HepG2 (cell line): ENCODE data around the gene INHA. TPM values are rescaled to one million over a fixed set of nuclear protein-coding genes. Genes with fewer than 3 reads are reported as not detected.
A peak's percentile ranks its signal among the peaks of the same experiment; 100 is the strongest.

Source experiments
- BORCS8-MEF2B ChIP-seq: sonication (generic); formaldehyde crosslinking; IDR thresholded peaks from 2 replicates; pipeline ENCODE4 v1.8.0; 2022; ENCODE audit warnings: mild to moderate bottlenecking, missing genetic modification reagents
- FOXM1 ChIP-seq: sonication (generic); formaldehyde crosslinking; IDR thresholded peaks from 2 replicates; pipeline ENCODE4 v1.5.0; 2020; ENCODE audit warnings: missing genetic modification reagents
- HHEX ChIP-seq: IDR thresholded peaks from 2 replicates; pipeline ENCODE4 v1.6.1; 2016; ENCODE audit warnings: control low read depth
- MEIS1 ChIP-seq: sonication (generic); formaldehyde crosslinking; IDR thresholded peaks from 2 replicates; pipeline ENCODE4 v1.9.0; 2021; ENCODE audit warnings: mild to moderate bottlenecking, missing genetic modification reagents, moderate library complexity, borderline replicate concordance
- TCF12 ChIP-seq, 2 experiments: fragments of 450-650 bp in 1 of 2; sonication (generic) in 1 of 2; formaldehyde crosslinking in 1 of 2; IDR thresholded peaks; 2 replicates each; pipeline versions ENCODE4 v1.6.1 to v1.8.0; 2017 to 2022; ENCODE audit warnings: antibody characterized with exemption in 1 of 2, mild to moderate bottlenecking in 1 of 2, missing genetic modification reagents in 1 of 2, moderate library complexity in 1 of 2
- ZNF101 ChIP-seq: sonication (generic); formaldehyde crosslinking; IDR thresholded peaks from 2 replicates; pipeline ENCODE4 v1.4.0; 2020; ENCODE audit warnings: mild to moderate bottlenecking, low read depth, missing genetic modification reagents, borderline replicate concordance
- ZNF207 ChIP-seq: fragments of 450-650 bp; IDR thresholded peaks from 2 replicates; pipeline ENCODE4 v1.6.1; 2016; ENCODE audit warnings: antibody characterized with exemption, borderline replicate concordance
- ZNF564 ChIP-seq: sonication (generic); formaldehyde crosslinking; IDR thresholded peaks from 2 replicates; pipeline ENCODE4 v1.8.1; 2023; ENCODE audit warnings: mild to moderate bottlenecking, missing genetic modification reagents
- ZNF768 ChIP-seq: sonication (generic); formaldehyde crosslinking; IDR thresholded peaks from 2 replicates; pipeline ENCODE4 v1.4.0; 2020; ENCODE audit warnings: missing genetic modification reagents
- ZNF816 ChIP-seq: sonication (generic); formaldehyde crosslinking; IDR thresholded peaks from 2 replicates; pipeline ENCODE4 v1.8.0; 2022; ENCODE audit warnings: missing genetic modification reagents, mild to moderate bottlenecking, borderline replicate concordance
- ZZZ3 ChIP-seq: sonication (generic); formaldehyde crosslinking; IDR thresholded peaks from 2 replicates; pipeline ENCODE4 v1.4.0; 2020; ENCODE audit warnings: missing genetic modification reagents, mild to moderate bottlenecking, borderline replicate concordance
- polyA plus RNA-seq, 8 experiments: library from polyadenylated mRNA; depleted of rRNA in 3 of 8; stranded (reverse) in 7 of 8; unstranded in 1 of 8; fragments of >200 nt; fragmentation: Illumina TruSeq in 4 of 8; extraction: Trizol in 4 of 8; gene quantifications; 2 replicates each; pipeline versions ENCODE4 v1.2.1 to v1.2.3, GENCODE V29; 2011 to 2016; ENCODE audit warnings: low read depth in 4 of 8, missing spikeins in 1 of 8, mixed read lengths in 1 of 8; ENCODE audit not compliant: insufficient read depth in 1 of 8
- total RNA-seq, 5 experiments: library from RNA; depleted of rRNA; stranded (reverse); fragments of >200 nt; fragmentation: Illumina TruSeq; extraction: Trizol; gene quantifications; 2 replicates each; pipeline ENCODE4 v1.2.3, GENCODE V29; 2016; ENCODE audit warnings: low read depth in 1 of 5
- TF ChIP-seq, protein P1 (sequence below): sonication (generic); formaldehyde crosslinking; IDR thresholded peaks from 2 replicates; pipeline ENCODE4 v1.9.0; 2021; ENCODE audit warnings: missing genetic modification reagents, borderline replicate concordance
- TF ChIP-seq, protein P2 (sequence below): sonication (generic); formaldehyde crosslinking; IDR thresholded peaks from 2 replicates; pipeline ENCODE4 v1.5.0; 2020; ENCODE audit warnings: mild to moderate bottlenecking, missing genetic modification reagents
- TF ChIP-seq, protein P3 (sequence below): sonication (generic); formaldehyde crosslinking; IDR thresholded peaks from 2 replicates; pipeline ENCODE4 v1.8.0; 2022; ENCODE audit warnings: mild to moderate bottlenecking, missing genetic modification reagents, moderate library complexity
- TF ChIP-seq, protein P4 (sequence below): sonication (generic); formaldehyde crosslinking; IDR thresholded peaks from 2 replicates; pipeline ENCODE4 v1.8.0; 2022; ENCODE audit warnings: mild to moderate bottlenecking, missing genetic modification reagents, borderline replicate concordance
- TF ChIP-seq, protein P5 (sequence below): sonication (generic); formaldehyde crosslinking; IDR thresholded peaks from 2 replicates; pipeline ENCODE4 v1.4.0; 2020; ENCODE audit warnings: missing genetic modification reagents, borderline replicate concordance
- TF ChIP-seq, protein P6 (sequence below): sonication (generic); formaldehyde crosslinking; IDR thresholded peaks from 2 replicates; pipeline ENCODE4 v1.4.0; 2020; ENCODE audit warnings: mild to moderate bottlenecking, missing genetic modification reagents

INHA gene
- total and polyA plus RNA-seq, 2 of the 13 experiments (the other 11 are each of a cell fraction or from before 2014, with no cell fraction given), result 4.1 to 15.2 TPM

DNA sequence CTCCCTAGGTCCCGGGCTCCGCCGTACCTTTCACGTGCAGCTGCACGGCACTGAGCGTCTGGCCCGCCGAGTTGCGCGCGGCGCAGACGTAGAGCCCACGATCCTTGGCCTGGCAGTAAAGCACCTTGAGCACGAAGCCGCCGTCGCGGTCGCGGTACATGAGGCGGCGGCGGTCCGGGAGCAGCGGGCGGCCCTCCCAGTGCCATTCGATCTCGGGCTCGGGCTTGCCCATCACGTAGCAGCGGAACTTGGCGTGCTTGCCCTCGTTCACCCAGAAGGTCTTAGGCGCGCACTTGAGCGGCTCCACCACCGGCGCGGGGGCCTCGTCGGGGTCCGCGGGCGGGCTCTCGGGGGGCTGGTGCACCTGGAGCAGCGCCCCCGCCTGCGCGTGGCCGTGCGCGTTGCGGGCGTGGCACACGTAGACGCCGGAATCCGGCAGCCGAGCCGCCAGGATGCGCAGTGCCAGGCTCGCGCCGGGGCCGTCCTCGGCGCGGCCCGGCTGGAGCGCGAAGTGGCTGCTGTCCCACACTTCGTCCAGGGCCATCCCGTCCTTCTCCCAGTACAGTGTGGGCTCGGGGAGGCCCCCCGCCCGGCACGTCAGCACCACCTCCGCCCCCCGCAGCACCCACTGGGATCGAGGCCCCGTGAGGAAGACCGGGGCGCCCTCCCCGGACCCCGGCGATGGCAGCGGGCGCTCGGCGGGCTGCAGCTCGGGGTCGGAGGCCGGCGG lies 1.8 kb upstream of the INHA start (continued):
- TF ChIP-seq, protein P1, sequence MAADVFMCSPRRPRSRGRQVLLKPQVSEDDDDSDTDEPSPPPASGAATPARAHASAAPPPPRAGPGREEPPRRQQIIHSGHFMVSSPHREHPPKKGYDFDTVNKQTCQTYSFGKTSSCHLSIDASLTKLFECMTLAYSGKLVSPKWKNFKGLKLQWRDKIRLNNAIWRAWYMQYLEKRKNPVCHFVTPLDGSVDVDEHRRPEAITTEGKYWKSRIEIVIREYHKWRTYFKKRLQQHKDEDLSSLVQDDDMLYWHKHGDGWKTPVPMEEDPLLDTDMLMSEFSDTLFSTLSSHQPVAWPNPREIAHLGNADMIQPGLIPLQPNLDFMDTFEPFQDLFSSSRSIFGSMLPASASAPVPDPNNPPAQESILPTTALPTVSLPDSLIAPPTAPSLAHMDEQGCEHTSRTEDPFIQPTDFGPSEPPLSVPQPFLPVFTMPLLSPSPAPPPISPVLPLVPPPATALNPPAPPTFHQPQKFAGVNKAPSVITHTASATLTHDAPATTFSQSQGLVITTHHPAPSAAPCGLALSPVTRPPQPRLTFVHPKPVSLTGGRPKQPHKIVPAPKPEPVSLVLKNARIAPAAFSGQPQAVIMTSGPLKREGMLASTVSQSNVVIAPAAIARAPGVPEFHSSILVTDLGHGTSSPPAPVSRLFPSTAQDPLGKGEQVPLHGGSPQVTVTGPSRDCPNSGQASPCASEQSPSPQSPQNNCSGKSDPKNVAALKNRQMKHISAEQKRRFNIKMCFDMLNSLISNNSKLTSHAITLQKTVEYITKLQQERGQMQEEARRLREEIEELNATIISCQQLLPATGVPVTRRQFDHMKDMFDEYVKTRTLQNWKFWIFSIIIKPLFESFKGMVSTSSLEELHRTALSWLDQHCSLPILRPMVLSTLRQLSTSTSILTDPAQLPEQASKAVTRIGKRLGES (CRISPR knock-in tag), result no peak
- TF ChIP-seq, protein P2, sequence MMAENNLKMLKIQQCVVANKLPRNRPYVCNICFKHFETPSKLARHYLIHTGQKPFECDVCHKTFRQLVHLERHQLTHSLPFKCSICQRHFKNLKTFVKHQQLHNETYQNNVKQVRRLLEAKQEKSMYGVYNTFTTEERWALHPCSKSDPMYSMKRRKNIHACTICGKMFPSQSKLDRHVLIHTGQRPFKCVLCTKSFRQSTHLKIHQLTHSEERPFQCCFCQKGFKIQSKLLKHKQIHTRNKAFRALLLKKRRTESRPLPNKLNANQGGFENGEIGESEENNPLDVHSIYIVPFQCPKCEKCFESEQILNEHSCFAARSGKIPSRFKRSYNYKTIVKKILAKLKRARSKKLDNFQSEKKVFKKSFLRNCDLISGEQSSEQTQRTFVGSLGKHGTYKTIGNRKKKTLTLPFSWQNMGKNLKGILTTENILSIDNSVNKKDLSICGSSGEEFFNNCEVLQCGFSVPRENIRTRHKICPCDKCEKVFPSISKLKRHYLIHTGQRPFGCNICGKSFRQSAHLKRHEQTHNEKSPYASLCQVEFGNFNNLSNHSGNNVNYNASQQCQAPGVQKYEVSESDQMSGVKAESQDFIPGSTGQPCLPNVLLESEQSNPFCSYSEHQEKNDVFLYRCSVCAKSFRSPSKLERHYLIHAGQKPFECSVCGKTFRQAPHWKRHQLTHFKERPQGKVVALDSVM (CRISPR knock-in tag), result no peak
- TF ChIP-seq MEIS1 (CRISPR knock-in tag) (0 out of 2 replicates have a peak, but pooled peaks have one; percentile 21), ZNF207 (no peak), BORCS8-MEF2B (peak; percentile 60), FOXM1 (CRISPR knock-in tag) (no peak), ZNF816 (peak; percentile 68; the same call in 1 of the 2 replicates), ZNF768 (CRISPR knock-in tag) (no peak; the same call in 1 of the 2 replicates), HHEX (CRISPR knock-in tag) (no peak), ZNF101 (CRISPR knock-in tag) (no peak), ZNF564 (CRISPR knock-in tag) (no peak), TCF12 (IDR thresholded peaks at IDR 0.05) (no peak), TCF12 (CRISPR knock-in tag; IDR thresholded peaks at IDR 0.05) (no peak), ZZZ3 (CRISPR knock-in tag) (no peak)
- TF ChIP-seq, protein P3, sequence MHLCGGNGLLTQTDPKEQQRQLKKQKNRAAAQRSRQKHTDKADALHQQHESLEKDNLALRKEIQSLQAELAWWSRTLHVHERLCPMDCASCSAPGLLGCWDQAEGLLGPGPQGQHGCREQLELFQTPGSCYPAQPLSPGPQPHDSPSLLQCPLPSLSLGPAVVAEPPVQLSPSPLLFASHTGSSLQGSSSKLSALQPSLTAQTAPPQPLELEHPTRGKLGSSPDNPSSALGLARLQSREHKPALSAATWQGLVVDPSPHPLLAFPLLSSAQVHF (CRISPR knock-in tag), result no peak
- TF ChIP-seq, protein P4, sequence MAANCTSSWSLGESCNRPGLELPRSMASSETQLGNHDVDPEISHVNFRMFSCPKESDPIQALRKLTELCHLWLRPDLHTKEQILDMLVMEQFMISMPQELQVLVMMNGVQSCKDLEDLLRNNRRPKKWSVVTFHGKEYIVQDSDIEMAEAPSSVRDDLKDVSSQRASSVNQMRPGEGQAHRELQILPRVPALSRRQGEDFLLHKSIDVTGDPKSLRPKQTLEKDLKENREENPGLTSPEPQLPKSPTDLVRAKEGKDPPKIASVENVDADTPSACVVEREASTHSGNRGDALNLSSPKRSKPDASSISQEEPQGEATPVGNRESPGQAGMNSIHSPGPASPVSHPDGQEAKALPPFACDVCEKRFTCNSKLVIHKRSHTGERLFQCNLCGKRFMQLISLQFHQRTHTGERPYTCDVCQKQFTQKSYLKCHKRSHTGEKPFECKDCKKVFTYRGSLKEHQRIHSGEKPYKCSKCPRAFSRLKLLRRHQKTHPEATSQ, result no peak
- TF ChIP-seq, protein P5, sequence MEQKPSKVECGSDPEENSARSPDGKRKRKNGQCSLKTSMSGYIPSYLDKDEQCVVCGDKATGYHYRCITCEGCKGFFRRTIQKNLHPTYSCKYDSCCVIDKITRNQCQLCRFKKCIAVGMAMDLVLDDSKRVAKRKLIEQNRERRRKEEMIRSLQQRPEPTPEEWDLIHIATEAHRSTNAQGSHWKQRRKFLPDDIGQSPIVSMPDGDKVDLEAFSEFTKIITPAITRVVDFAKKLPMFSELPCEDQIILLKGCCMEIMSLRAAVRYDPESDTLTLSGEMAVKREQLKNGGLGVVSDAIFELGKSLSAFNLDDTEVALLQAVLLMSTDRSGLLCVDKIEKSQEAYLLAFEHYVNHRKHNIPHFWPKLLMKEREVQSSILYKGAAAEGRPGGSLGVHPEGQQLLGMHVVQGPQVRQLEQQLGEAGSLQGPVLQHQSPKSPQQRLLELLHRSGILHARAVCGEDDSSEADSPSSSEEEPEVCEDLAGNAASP (CRISPR knock-in tag), result no peak
- TF ChIP-seq, protein P6, sequence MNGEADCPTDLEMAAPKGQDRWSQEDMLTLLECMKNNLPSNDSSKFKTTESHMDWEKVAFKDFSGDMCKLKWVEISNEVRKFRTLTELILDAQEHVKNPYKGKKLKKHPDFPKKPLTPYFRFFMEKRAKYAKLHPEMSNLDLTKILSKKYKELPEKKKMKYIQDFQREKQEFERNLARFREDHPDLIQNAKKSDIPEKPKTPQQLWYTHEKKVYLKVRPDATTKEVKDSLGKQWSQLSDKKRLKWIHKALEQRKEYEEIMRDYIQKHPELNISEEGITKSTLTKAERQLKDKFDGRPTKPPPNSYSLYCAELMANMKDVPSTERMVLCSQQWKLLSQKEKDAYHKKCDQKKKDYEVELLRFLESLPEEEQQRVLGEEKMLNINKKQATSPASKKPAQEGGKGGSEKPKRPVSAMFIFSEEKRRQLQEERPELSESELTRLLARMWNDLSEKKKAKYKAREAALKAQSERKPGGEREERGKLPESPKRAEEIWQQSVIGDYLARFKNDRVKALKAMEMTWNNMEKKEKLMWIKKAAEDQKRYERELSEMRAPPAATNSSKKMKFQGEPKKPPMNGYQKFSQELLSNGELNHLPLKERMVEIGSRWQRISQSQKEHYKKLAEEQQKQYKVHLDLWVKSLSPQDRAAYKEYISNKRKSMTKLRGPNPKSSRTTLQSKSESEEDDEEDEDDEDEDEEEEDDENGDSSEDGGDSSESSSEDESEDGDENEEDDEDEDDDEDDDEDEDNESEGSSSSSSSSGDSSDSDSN (CRISPR knock-in tag), result peak; percentile 65
